GM23338 (cell line): ENCODE data around the gene UBR2. TPM values are rescaled to one million over a fixed set of nuclear protein-coding genes. Genes with fewer than 3 reads are reported as not detected.

Experiments used
- ATAC-seq: fragments of 200-7000 bp; cut with Tn5 transposase; 3 replicates; pipeline ENCODE4 v1.9.1; 2020
- DNase-seq: peaks from one replicate; pipeline ENCODE4 v3.0.0-alpha.2; 2015; ENCODE audit warnings: low spot score
- H2AFZ ChIP-seq: fragments of 200-600 bp; sonication (generic); 2 replicates; pipeline ENCODE4 v1.8.0; 2016; ENCODE audit warnings: antibody characterized with exemption, mild to moderate bottlenecking, moderate library complexity
- H3F3A ChIP-seq: fragments of 200-600 bp; sonication (generic); replicated peaks from 2 replicates; pipeline ENCODE4 v1.8.0; 2017; ENCODE audit warnings: antibody characterized with exemption, mixed run types, low read depth
- H3K27ac ChIP-seq: fragments of 200-600 bp; sonication (generic); 2 replicates; pipeline ENCODE4 v1.6.1; 2016; ENCODE audit warnings: low read depth
- H3K27me3 ChIP-seq: fragments of 200-600 bp; sonication (generic); 2 replicates; pipeline ENCODE4 v1.8.0; 2016; ENCODE audit warnings: mild to moderate bottlenecking, mixed run types, moderate library complexity; ENCODE audit not compliant: insufficient read depth
- H3K36me3 ChIP-seq: fragments of 200-600 bp; sonication (generic); 2 replicates; pipeline ENCODE4 v1.8.0; 2016; ENCODE audit warnings: mild to moderate bottlenecking; ENCODE audit not compliant: insufficient read depth
- H3K4me1 ChIP-seq: fragments of 200-600 bp; sonication (generic); 2 replicates; pipeline ENCODE4 v1.8.0; 2016; ENCODE audit warnings: mild to moderate bottlenecking, moderate library complexity; ENCODE audit not compliant: insufficient read depth
- H3K4me2 ChIP-seq: fragments of 200-600 bp; sonication (generic); 2 replicates; pipeline ENCODE4 v1.7.1; 2017; ENCODE audit warnings: mixed run types
- H3K4me3 ChIP-seq: fragments of 200-600 bp; sonication (generic); 2 replicates; pipeline ENCODE4 v1.6.1; 2016; ENCODE audit warnings: mixed run types
- H3K79me2 ChIP-seq: fragments of 200-600 bp; sonication (generic); replicated peaks from 2 replicates; pipeline ENCODE4 v1.8.0; 2017; ENCODE audit warnings: mild to moderate bottlenecking; ENCODE audit not compliant: insufficient read depth
- H3K9me2 ChIP-seq: fragments of 200-600 bp; sonication (generic); 2 replicates; pipeline ENCODE4 v1.8.0; 2017; ENCODE audit not compliant: insufficient read depth
- H4K20me1 ChIP-seq: fragments of 200-600 bp; sonication (generic); replicated peaks from 2 replicates; pipeline ENCODE4 v1.8.0; 2017; ENCODE audit warnings: mild to moderate bottlenecking; ENCODE audit not compliant: insufficient read depth
- H3K27ac Mint-ChIP-seq: 2 replicates; pipeline ENCODE4 v1.8.0; 2020; ENCODE audit warnings: inconsistent platforms, mild to moderate bottlenecking, moderate library complexity, mixed read lengths
- H3K27me3 Mint-ChIP-seq: 3 replicates; pipeline ENCODE4 v1.8.0; 2022; ENCODE audit warnings: low read depth, mild to moderate bottlenecking, moderate library complexity, mixed read lengths, inconsistent platforms; ENCODE audit not compliant: insufficient read depth, poor library complexity
- H3K36me3 Mint-ChIP-seq: 3 replicates; pipeline ENCODE4 v1.8.0; 2021; ENCODE audit warnings: low read depth, mild to moderate bottlenecking, inconsistent platforms, moderate library complexity, mixed read lengths
- H3K4me1 Mint-ChIP-seq: 3 replicates; pipeline ENCODE4 v1.8.0; 2020; ENCODE audit warnings: mild to moderate bottlenecking, inconsistent platforms, mixed read lengths
- H3K4me3 Mint-ChIP-seq: 3 replicates; pipeline ENCODE4 v1.8.0; 2021; ENCODE audit warnings: moderate library complexity, mild to moderate bottlenecking, inconsistent platforms, mixed read lengths
- H3K9me3 Mint-ChIP-seq: 3 replicates; pipeline ENCODE4 v1.8.0; 2020; ENCODE audit warnings: moderate library complexity, mild to moderate bottlenecking, inconsistent platforms, mixed read lengths
- CREB1 ChIP-seq: fragments of 250-450 bp; sonication (Bioruptor Pico); IDR thresholded peaks from 2 replicates; pipeline ENCODE4 v1.5.0; 2020; ENCODE audit warnings: low read depth, mild to moderate bottlenecking, moderate library complexity
- CTCF ChIP-seq, 2 experiments: fragments of 200-600 bp in 1 of 2; sonication (generic) in 1 of 2; conservative IDR thresholded peaks; 2 replicates each; pipeline versions ENCODE4 v1.5.1 to v1.6.1; 2016 to 2017; ENCODE audit warnings: antibody characterized with exemption in 2 of 2, low read depth in 2 of 2, mild to moderate bottlenecking in 2 of 2, moderate library complexity in 1 of 2
- ETS1 ChIP-seq: IDR thresholded peaks from 2 replicates; pipeline ENCODE4 v1.6.1; 2016; ENCODE audit warnings: antibody characterized with exemption
- EZH2 ChIP-seq: fragments of 200-600 bp; sonication (generic); IDR thresholded peaks from one replicate; pipeline ENCODE4 v1.8.0; 2017; ENCODE audit warnings: antibody characterized with exemption, mild to moderate bottlenecking, low read depth; ENCODE audit not compliant: unreplicated experiment
- JUNB ChIP-seq: IDR thresholded peaks from one replicate; pipeline ENCODE4 v1.6.1; 2016; ENCODE audit warnings: antibody characterized with exemption; ENCODE audit not compliant: unreplicated experiment
- NANOG ChIP-seq: IDR thresholded peaks from 2 replicates; pipeline ENCODE4 v1.6.1; 2016; ENCODE audit warnings: antibody characterized with exemption, borderline replicate concordance
- POLR2AphosphoS5 ChIP-seq: IDR thresholded peaks from 2 replicates; pipeline ENCODE4 v1.6.1; 2016; ENCODE audit warnings: antibody characterized with exemption, low read depth
- REST ChIP-seq: IDR thresholded peaks from one replicate; pipeline ENCODE4 v1.6.1; 2018; ENCODE audit warnings: antibody characterized with exemption; ENCODE audit not compliant: unreplicated experiment
- STAT1 ChIP-seq: IDR thresholded peaks from one replicate; pipeline ENCODE4 v1.6.1; 2016; ENCODE audit warnings: antibody characterized with exemption; ENCODE audit not compliant: unreplicated experiment
- ZNF114 ChIP-seq: fragments of 250-450 bp; sonication (Bioruptor Pico); IDR thresholded peaks from 2 replicates; pipeline ENCODE4 v1.5.0; 2020; ENCODE audit warnings: mild to moderate bottlenecking, moderate library complexity
- ZNF331 ChIP-seq: fragments of 250-450 bp; sonication (Bioruptor Pico); IDR thresholded peaks from 2 replicates; pipeline ENCODE4 v1.5.0; 2020; ENCODE audit warnings: low read depth, mild to moderate bottlenecking, moderate library complexity
- polyA plus RNA-seq: library from polyadenylated mRNA; unstranded; fragments of >200 nt; fragmentation: Nextera tagmentation; extraction: Ambion mirVana; gene quantifications from 2 replicates; pipeline ENCODE4 v1.2.1, GENCODE V29; 2016
- total RNA-seq: library from RNA; depleted of rRNA; stranded (reverse); fragments of >200 nt; shearing (Covaris generic); gene quantifications from 2 replicates; pipeline ENCODE4 v1.2.3, GENCODE V29; 2014

The UBR2 gene
- total and polyA plus RNA-seq, 2 experiments from 2014 or later = 6.7 to 21.2 TPM

GRCh38 chr6:42551217-42551616 lies 12.6 kb upstream of the UBR2 start:
- Histone ChIP-seq H3K27me3 (peaks cover 10% of the 10 kb centered on the region; the same call in 1 of the 2 replicates), H2AFZ (no peak overlapping the region), H3K27ac (no peak overlapping the region), H3K4me1 (0 out of 2 replicates have a peak, but pooled peaks cover 5% of the 10 kb centered on the region), H3K9me2 (peaks cover 4% of the 10 kb centered on the region; the same call in 1 of the 2 replicates), H3K36me3 (no peaks in the 10 kb centered on the region), H3F3A (no peaks in the 10 kb centered on the region), H3K4me2 (no peak overlapping the region), H3K4me3 (no peak overlapping the region), H4K20me1 (no peaks in the 10 kb centered on the region), H3K79me2 (no peaks in the 10 kb centered on the region)
- Mint-ChIP-seq H3K27ac (no peak overlapping the region), H3K9me3 (peaks cover 4% of the 10 kb centered on the region), H3K4me1 (peaks cover 10% of the 10 kb centered on the region), H3K36me3 (0 out of 3 replicates have a peak, but pooled peaks cover 4% of the 10 kb centered on the region), H3K4me3 (no peak overlapping the region), H3K27me3 (peaks cover 7% of the 10 kb centered on the region)
- TF ChIP-seq POLR2AphosphoS5 = no peak
- ATAC-seq (no peak), DNase-seq (no peak)

- no peak overlapping the region for H3K4me2 ChIP-seq
- no peaks in the 10 kb centered on the region for H3K79me2 ChIP-seq
- peaks cover 10% of the 10 kb centered on the region; the same call in 1 of the 2 replicates for H3K27me3 ChIP-seq
- H3K27ac ChIP-seq = no peak overlapping the region
- Mint-ChIP-seq H3K27me3 (peaks cover 7% of the 10 kb centered on the region), H3K9me3 (peaks cover 4% of the 10 kb centered on the region), H3K27ac (no peak overlapping the region), H3K4me3 (no peak overlapping the region), H3K4me1 (peaks cover 5% of the 10 kb centered on the region), H3K36me3 (0 out of 3 replicates have a peak, but pooled peaks cover 4% of the 10 kb centered on the region)
- H3K9me2 ChIP-seq = peaks cover 4% of the 10 kb centered on the region; the same call in 1 of the 2 replicates
- no peaks in the 10 kb centered on the region for H3K4me1 ChIP-seq
- DNase-seq (no peak), ATAC-seq (no peak)
- H2AFZ ChIP-seq = no peak overlapping the region
- H3K36me3 ChIP-seq = no peaks in the 10 kb centered on the region
- H3F3A ChIP-seq = no peaks in the 10 kb centered on the region
- H3K4me3 ChIP-seq = no peak overlapping the region
- H4K20me1 ChIP-seq = no peaks in the 10 kb centered on the region
- TF ChIP-seq EZH2 (no peak), POLR2AphosphoS5 (no peak), STAT1 (no peak), CTCF (conservative IDR thresholded peaks at IDR 0.05; ENCODE audit: low read depth in 2 of 2) (no peak), ZNF331 (CRISPR knock-in tag) (no peak), NANOG (no peak), ZNF114 (CRISPR knock-in tag) (no peak), CREB1 (CRISPR knock-in tag) (no peak), REST (no peak), JUNB (no peak), ETS1 (no peak)
Observed at GRCh38 chr6:42552380-42552779, 11.4 kb upstream of the UBR2 start.
